ENCODE measurements around the gene CLDN19.

CLDN19 gene

DNA sequence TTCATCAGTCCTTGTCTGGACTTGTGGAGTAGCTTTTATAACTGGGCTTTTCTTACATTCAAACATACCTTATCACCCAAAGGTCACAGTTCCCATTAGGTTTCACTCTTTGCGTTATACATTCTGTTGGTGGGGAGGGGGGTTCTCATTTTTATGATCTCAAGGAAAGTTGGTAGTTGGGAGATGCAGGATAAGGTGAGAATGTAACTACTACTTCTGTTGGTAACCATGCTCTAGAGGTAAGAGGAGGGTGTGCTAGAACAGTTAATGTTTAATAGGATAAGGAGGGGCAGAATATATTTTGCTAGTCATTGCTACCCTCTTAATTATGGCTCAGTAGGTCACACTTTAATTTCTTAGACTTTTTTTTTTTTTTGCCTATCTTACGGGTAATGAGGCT lies 47.1 kb downstream of the CLDN19 start:
- DNase-seq, result no peak

DNA sequence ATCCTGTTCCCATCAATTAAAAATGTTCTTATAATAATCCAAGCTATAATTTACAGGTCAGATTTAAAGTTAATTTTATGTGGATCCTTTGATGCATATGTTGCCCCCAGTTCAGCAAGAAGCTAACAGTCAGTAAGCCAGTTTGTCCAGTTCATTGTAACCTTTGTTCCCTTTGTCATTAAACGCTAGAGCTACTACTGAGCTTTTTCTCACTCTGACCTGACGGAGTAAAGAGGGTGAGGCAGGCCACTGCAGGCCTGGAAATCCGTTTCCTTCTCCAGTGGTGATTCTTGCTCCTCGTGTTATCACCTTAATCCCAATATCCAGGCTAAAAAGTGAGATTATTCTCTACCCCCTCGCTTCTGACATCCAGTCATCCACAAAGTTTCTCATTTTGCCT lies 47.6 kb downstream of the CLDN19 start:
- no peak for DNase-seq

DNA sequence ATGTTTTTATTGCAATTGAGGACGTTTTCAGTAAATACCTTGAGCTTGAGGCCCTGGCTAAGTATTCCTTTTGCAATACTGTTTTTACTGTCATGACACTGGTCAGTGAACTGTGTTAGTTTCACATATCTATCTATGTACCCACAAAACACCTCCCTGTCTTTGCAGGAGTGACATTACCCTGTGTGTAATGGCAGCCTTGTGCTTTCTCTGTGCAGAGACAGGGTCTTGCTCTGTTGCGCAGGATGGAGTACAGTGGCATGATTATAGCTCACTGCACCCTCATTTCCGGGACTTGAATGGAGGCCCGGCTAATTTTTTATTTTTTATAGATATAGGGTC lies 48.9 kb downstream of the CLDN19 start:
- DNase-seq, result no peak

DNA sequence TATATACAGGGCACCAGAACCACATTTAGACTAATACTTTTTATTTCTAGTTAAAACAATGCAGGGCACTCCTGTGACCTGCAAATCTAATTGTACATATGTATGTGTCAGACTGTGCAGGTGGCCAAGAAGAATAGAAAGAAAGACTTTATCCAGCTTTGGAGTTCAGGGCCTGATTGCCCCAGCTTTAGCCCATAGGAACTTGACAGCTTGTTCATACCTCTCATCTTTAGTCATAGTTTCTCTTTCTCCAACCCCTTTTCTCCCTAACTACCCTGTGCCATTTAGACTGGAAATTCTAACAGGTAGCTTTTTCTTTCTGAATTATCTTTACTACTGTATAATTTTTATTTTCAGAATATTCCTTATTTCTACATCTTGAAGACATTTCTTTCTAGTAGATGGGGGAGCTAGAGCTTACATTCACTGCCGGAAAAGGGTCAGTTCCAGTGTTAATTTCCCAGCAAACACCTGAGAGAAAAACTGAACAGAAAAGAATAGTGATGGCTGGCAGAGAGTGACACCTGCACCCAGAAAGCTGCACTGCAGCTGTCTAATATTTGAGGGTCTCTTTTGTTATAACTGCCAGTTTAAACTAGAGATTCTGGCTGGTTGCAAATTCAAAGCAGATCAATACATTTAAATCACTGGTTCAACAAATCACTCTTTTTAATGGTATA lies 49.4 kb downstream of the CLDN19 start:
- DNase-seq, result no peak

DNA sequence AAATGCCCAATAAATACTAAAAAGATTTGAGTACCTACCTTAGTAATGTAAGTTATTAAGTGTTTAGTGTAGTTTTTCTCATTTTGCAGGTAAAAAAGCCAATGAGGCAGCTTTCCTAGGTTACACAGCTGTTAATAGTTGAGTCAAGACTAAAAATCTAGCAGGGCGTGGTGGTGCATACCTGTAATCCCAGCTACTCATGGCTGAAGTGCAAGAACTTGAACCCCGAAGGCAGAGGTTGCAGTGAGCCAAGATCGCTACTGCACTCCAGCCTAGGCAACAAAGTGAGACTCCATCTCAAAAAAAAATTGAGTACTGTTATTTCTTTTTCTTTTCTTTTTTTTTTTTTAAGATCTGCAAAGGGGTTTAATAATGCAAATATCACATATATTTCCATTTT lies 50.1 kb downstream of the CLDN19 start:
- DNase-seq, result no peak

DNA sequence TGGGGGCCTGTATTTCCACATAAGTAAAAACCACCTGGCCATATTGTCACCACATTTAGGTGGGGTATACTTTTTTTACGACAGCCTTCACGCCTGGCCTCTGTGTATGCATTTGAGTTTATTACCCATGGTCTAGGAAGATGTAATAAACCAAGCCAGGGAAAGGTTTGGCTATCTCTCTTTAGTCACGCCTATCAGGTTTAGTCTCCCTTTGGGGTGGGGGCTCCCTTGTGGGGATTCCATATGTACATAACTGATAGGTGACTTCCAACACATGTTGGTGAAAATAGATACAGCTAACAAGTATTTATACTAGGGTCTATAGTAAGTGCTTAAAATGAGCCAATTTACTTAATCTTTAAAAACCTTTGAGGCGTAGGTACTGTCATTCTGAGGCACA lies 53.6 kb downstream of the CLDN19 start:
- no peak for DNase-seq

DNA sequence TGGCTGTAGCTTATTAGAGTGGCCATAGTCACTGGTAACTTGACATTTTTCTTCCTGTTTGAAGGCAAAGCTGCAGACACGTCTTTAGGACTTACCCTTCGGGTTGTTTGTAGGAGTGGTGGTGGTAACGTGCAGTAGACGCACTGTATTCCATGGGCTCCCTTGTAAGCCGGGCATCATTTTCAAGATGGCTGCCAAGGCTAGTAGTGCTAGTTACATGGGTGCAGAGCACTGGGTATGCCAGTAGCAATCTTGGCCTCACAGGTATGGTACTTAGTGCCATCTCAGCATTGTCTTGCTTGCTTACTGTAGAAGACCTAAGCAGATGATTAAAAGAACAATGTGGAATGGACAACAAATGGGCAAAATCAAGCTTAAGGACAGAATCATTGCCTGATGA lies 55.9 kb downstream of the CLDN19 start:
- no peak for DNase-seq

All from SHP77 (cell line).